Activated gamma-delta T cell (primary cell): Measurements from ENCODE around the gene NLRP13.

Experiments
- DNase-seq: peaks from one replicate; lab custom pipeline; 2025; lab: John Stamatoyannopoulos, UW

The NLRP13 gene

GRCh38 chr19:55902080-55902751 lies 29.9 kb downstream of the NLRP13 start:
- DNase-seq: no peak

- DNase-seq: no peak
Measured at GRCh38 chr19:55901369-55902079, 30.6 kb downstream of the NLRP13 start.

GRCh38 chr19:55898911-55899310 lies 33.2 kb downstream of the NLRP13 start:
- DNase-seq: no peak

- DNase-seq: no peak
Measured at GRCh38 chr19:55882626-55883025, 49.5 kb downstream of the NLRP13 start.

GRCh38 chr19:55877211-55877610 lies 54.9 kb downstream of the NLRP13 start:
- DNase-seq: no peak

- DNase-seq: no peak
Measured at GRCh38 chr19:55870736-55871135, 61.4 kb downstream of the NLRP13 start.

GRCh38 chr19:55867101-55867500 lies 65.0 kb downstream of the NLRP13 start:
- DNase-seq: no peak

GRCh38 chr19:55866521-55866920 lies 65.6 kb downstream of the NLRP13 start:
- DNase-seq: no peak

- no peak for DNase-seq
Measured at GRCh38 chr19:55858969-55859368, 73.2 kb downstream of the NLRP13 start.

- DNase-seq: no peak
Measured at GRCh38 chr19:55858401-55858800, 73.7 kb downstream of the NLRP13 start.

- no peak for DNase-seq
Measured at GRCh38 chr19:55857974-55858373, 74.2 kb downstream of the NLRP13 start.

GRCh38 chr19:55857149-55857548 lies 75.0 kb downstream of the NLRP13 start:
- no peak for DNase-seq

- no peak for DNase-seq
Measured at GRCh38 chr19:55855160-55855559, 77.0 kb downstream of the NLRP13 start.
